ENCODE measurements around the gene C18orf54.

The C18orf54 gene

GRCh38 chr18:54388203-54389142 is 30.8 kb downstream of the C18orf54 start:
- Histone ChIP-seq H3K9me3 (ENCODE audit: control insufficient read depth in 1 of 2, low read length in 2 of 2) (no peaks in the 10 kb centered on the region), H3K4me3 (ENCODE audit: low read depth in 1 of 2, low read length in 2 of 2) (no peak overlapping the region), H3K27ac (ENCODE audit: low read length) (no peak overlapping the region), H3K27me3 (ENCODE audit: low read depth, low read length) (no peaks in the 10 kb centered on the region), H3K36me3 (ENCODE audit: control insufficient read depth in 1 of 2, insufficient read depth in 2 of 2, low read length in 2 of 2) (no peaks in the 10 kb centered on the region), H3K4me1 (ENCODE audit: control insufficient read depth in 1 of 2, insufficient read depth in 2 of 2, low read length in 2 of 2) (no peaks in the 10 kb centered on the region)

- Histone ChIP-seq H3K4me1 (ENCODE audit: control insufficient read depth in 1 of 2, insufficient read depth in 2 of 2, low read length in 2 of 2) (no peaks in the 10 kb centered on the region), H3K9me3 (ENCODE audit: control insufficient read depth in 1 of 2, low read length in 2 of 2) (no peaks in the 10 kb centered on the region), H3K4me3 (ENCODE audit: low read depth in 1 of 2, low read length in 2 of 2) (no peak overlapping the region), H3K36me3 (ENCODE audit: control insufficient read depth in 1 of 2, insufficient read depth in 2 of 2, low read length in 2 of 2) (no peaks in the 10 kb centered on the region), H3K27me3 (ENCODE audit: low read depth, low read length) (no peaks in the 10 kb centered on the region), H3K27ac (ENCODE audit: low read length) (no peak overlapping the region)
Measured at GRCh38 chr18:54389143-54389505, 31.4 kb downstream of the C18orf54 start.

- H3K27ac ChIP-seq (ENCODE audit: low read length): no peak overlapping the region
- no peaks in the 10 kb centered on the region for H3K27me3 ChIP-seq (ENCODE audit: low read depth, low read length)
- H3K4me1 ChIP-seq (ENCODE audit: control insufficient read depth in 1 of 2, insufficient read depth in 2 of 2, low read length in 2 of 2): no peaks in the 10 kb centered on the region
- no peaks in the 10 kb centered on the region for H3K9me3 ChIP-seq (ENCODE audit: control insufficient read depth in 1 of 2, low read length in 2 of 2)
- no peaks in the 10 kb centered on the region for H3K36me3 ChIP-seq (ENCODE audit: control insufficient read depth in 1 of 2, insufficient read depth in 2 of 2, low read length in 2 of 2)
- no peak overlapping the region for H3K4me3 ChIP-seq (ENCODE audit: low read depth in 1 of 2, low read length in 2 of 2)
Measured at GRCh38 chr18:54390838-54391237, 33.1 kb downstream of the C18orf54 start.

GRCh38 chr18:54392543-54393023 is 34.9 kb downstream of the C18orf54 start:
- Histone ChIP-seq H3K4me3 (ENCODE audit: low read depth in 1 of 2, low read length in 2 of 2) (no peak overlapping the region), H3K9me3 (ENCODE audit: control insufficient read depth in 1 of 2, low read length in 2 of 2) (no peaks in the 10 kb centered on the region), H3K27ac (ENCODE audit: low read length) (no peak overlapping the region), H3K36me3 (ENCODE audit: control insufficient read depth in 1 of 2, insufficient read depth in 2 of 2, low read length in 2 of 2) (no peaks in the 10 kb centered on the region), H3K27me3 (ENCODE audit: low read depth, low read length) (no peaks in the 10 kb centered on the region), H3K4me1 (ENCODE audit: control insufficient read depth in 1 of 2, insufficient read depth in 2 of 2, low read length in 2 of 2) (no peaks in the 10 kb centered on the region)

GRCh38 chr18:54393648-54394294 is 36.1 kb downstream of the C18orf54 start:
- Histone ChIP-seq H3K4me3 (ENCODE audit: low read depth in 1 of 2, low read length in 2 of 2) (no peak overlapping the region), H3K4me1 (ENCODE audit: control insufficient read depth in 1 of 2, insufficient read depth in 2 of 2, low read length in 2 of 2) (no peaks in the 10 kb centered on the region), H3K27me3 (ENCODE audit: low read depth, low read length) (no peaks in the 10 kb centered on the region), H3K27ac (ENCODE audit: low read length) (no peak overlapping the region), H3K9me3 (ENCODE audit: control insufficient read depth in 1 of 2, low read length in 2 of 2) (no peaks in the 10 kb centered on the region), H3K36me3 (ENCODE audit: control insufficient read depth in 1 of 2, insufficient read depth in 2 of 2, low read length in 2 of 2) (no peaks in the 10 kb centered on the region)

GRCh38 chr18:54396760-54397159 is 39.1 kb downstream of the C18orf54 start:
- no peaks in the 10 kb centered on the region for H3K4me1 ChIP-seq (ENCODE audit: control insufficient read depth in 1 of 2, insufficient read depth in 2 of 2, low read length in 2 of 2)
- H3K4me3 ChIP-seq (ENCODE audit: low read depth in 1 of 2, low read length in 2 of 2): no peak overlapping the region
- H3K27me3 ChIP-seq (ENCODE audit: low read depth, low read length): no peaks in the 10 kb centered on the region
- H3K9me3 ChIP-seq (ENCODE audit: control insufficient read depth in 1 of 2, low read length in 2 of 2): no peaks in the 10 kb centered on the region
- H3K27ac ChIP-seq (ENCODE audit: low read length): no peak overlapping the region
- no peaks in the 10 kb centered on the region for H3K36me3 ChIP-seq (ENCODE audit: control insufficient read depth in 1 of 2, insufficient read depth in 2 of 2, low read length in 2 of 2)

- no peaks in the 10 kb centered on the region for H3K36me3 ChIP-seq (ENCODE audit: control insufficient read depth in 1 of 2, insufficient read depth in 2 of 2, low read length in 2 of 2)
- no peaks in the 10 kb centered on the region for H3K9me3 ChIP-seq (ENCODE audit: control insufficient read depth in 1 of 2, low read length in 2 of 2)
- H3K27ac ChIP-seq (ENCODE audit: low read length): no peak overlapping the region
- no peak overlapping the region for H3K4me3 ChIP-seq (ENCODE audit: low read depth in 1 of 2, low read length in 2 of 2)
- H3K27me3 ChIP-seq (ENCODE audit: low read depth, low read length): no peaks in the 10 kb centered on the region
- H3K4me1 ChIP-seq (ENCODE audit: control insufficient read depth in 1 of 2, insufficient read depth in 2 of 2, low read length in 2 of 2): no peaks in the 10 kb centered on the region
Measured at GRCh38 chr18:54405290-54405689, 47.6 kb downstream of the C18orf54 start.

GRCh38 chr18:54411781-54412180 is 54.1 kb downstream of the C18orf54 start:
- Histone ChIP-seq H3K27me3 (ENCODE audit: low read depth, low read length) (no peaks in the 10 kb centered on the region), H3K4me3 (ENCODE audit: low read depth in 1 of 2, low read length in 2 of 2) (no peak overlapping the region), H3K9me3 (ENCODE audit: control insufficient read depth in 1 of 2, low read length in 2 of 2) (no peaks in the 10 kb centered on the region), H3K4me1 (ENCODE audit: control insufficient read depth in 1 of 2, insufficient read depth in 2 of 2, low read length in 2 of 2) (no peaks in the 10 kb centered on the region), H3K27ac (ENCODE audit: low read length) (no peak overlapping the region), H3K36me3 (ENCODE audit: control insufficient read depth in 1 of 2, insufficient read depth in 2 of 2, low read length in 2 of 2) (no peaks in the 10 kb centered on the region)

GRCh38 chr18:54415086-54415485 is 57.4 kb downstream of the C18orf54 start:
- Histone ChIP-seq H3K27ac (ENCODE audit: low read length) (no peak overlapping the region), H3K27me3 (ENCODE audit: low read depth, low read length) (no peaks in the 10 kb centered on the region), H3K4me3 (ENCODE audit: low read depth in 1 of 2, low read length in 2 of 2) (no peak overlapping the region), H3K36me3 (ENCODE audit: control insufficient read depth in 1 of 2, insufficient read depth in 2 of 2, low read length in 2 of 2) (no peaks in the 10 kb centered on the region), H3K4me1 (ENCODE audit: control insufficient read depth in 1 of 2, insufficient read depth in 2 of 2, low read length in 2 of 2) (no peaks in the 10 kb centered on the region), H3K9me3 (ENCODE audit: control insufficient read depth in 1 of 2, low read length in 2 of 2) (no peaks in the 10 kb centered on the region)

GRCh38 chr18:54416436-54416835 is 58.7 kb downstream of the C18orf54 start:
- no peak overlapping the region for H3K27ac ChIP-seq (ENCODE audit: low read length)
- no peaks in the 10 kb centered on the region for H3K36me3 ChIP-seq (ENCODE audit: control insufficient read depth in 1 of 2, insufficient read depth in 2 of 2, low read length in 2 of 2)
- H3K9me3 ChIP-seq (ENCODE audit: control insufficient read depth in 1 of 2, low read length in 2 of 2): no peaks in the 10 kb centered on the region
- H3K4me1 ChIP-seq (ENCODE audit: control insufficient read depth in 1 of 2, insufficient read depth in 2 of 2, low read length in 2 of 2): no peaks in the 10 kb centered on the region
- no peak overlapping the region for H3K4me3 ChIP-seq (ENCODE audit: low read depth in 1 of 2, low read length in 2 of 2)
- H3K27me3 ChIP-seq (ENCODE audit: low read depth, low read length): no peaks in the 10 kb centered on the region

GRCh38 chr18:54423831-54424230 is 66.1 kb downstream of the C18orf54 start:
- no peaks in the 10 kb centered on the region for H3K36me3 ChIP-seq (ENCODE audit: control insufficient read depth in 1 of 2, insufficient read depth in 2 of 2, low read length in 2 of 2)
- no peaks in the 10 kb centered on the region for H3K9me3 ChIP-seq (ENCODE audit: control insufficient read depth in 1 of 2, low read length in 2 of 2)
- H3K27me3 ChIP-seq (ENCODE audit: low read depth, low read length): no peaks in the 10 kb centered on the region
- H3K27ac ChIP-seq (ENCODE audit: low read length): no peak overlapping the region
- no peak overlapping the region for H3K4me3 ChIP-seq (ENCODE audit: low read depth in 1 of 2, low read length in 2 of 2)
- H3K4me1 ChIP-seq (ENCODE audit: control insufficient read depth in 1 of 2, insufficient read depth in 2 of 2, low read length in 2 of 2): no peaks in the 10 kb centered on the region
